HEK293 (cell line): ENCODE measurements around the gene AMBRA1.

ENCODE experiments used
- EGR2 ChIP-seq: fragments of 450-650 bp; formaldehyde crosslinking; IDR thresholded peaks from 2 replicates; pipeline ENCODE4 v1.5.1; 2016; ENCODE audit warnings: low read depth, missing biosample characterization, missing genetic modification characterization
- FEZF1 ChIP-seq: fragments of 450-650 bp; formaldehyde crosslinking; IDR thresholded peaks from 2 replicates; pipeline ENCODE4 v1.5.1; 2016; ENCODE audit warnings: missing biosample characterization, missing genetic modification characterization
- OSR2 ChIP-seq: fragments of 450-650 bp; formaldehyde crosslinking; IDR thresholded peaks from 2 replicates; pipeline ENCODE4 v1.5.1; 2016; ENCODE audit warnings: missing biosample characterization, missing genetic modification characterization
- SP2 ChIP-seq: fragments of 450-650 bp; formaldehyde crosslinking; IDR thresholded peaks from 2 replicates; pipeline ENCODE4 v1.5.1; 2016; ENCODE audit warnings: missing biosample characterization, missing genetic modification characterization
- SP7 ChIP-seq: fragments of 450-650 bp; formaldehyde crosslinking; IDR thresholded peaks from 2 replicates; pipeline ENCODE4 v1.5.1; 2016; ENCODE audit warnings: missing biosample characterization, missing genetic modification characterization
- ZBTB20 ChIP-seq: fragments of 450-650 bp; formaldehyde crosslinking; IDR thresholded peaks from 2 replicates; pipeline ENCODE4 v1.5.1; 2016; ENCODE audit warnings: missing biosample characterization, missing genetic modification characterization
- ZNF26 ChIP-seq: fragments of 450-650 bp; formaldehyde crosslinking; IDR thresholded peaks from 2 replicates; pipeline ENCODE4 v1.5.1; 2016; ENCODE audit warnings: missing biosample characterization, missing genetic modification characterization
- ZNF335 ChIP-seq: fragments of 450-650 bp; formaldehyde crosslinking; conservative IDR thresholded peaks from 2 replicates; pipeline ENCODE4 v1.5.1; 2016; ENCODE audit warnings: missing biosample characterization, missing genetic modification characterization
- ZNF391 ChIP-seq: fragments of 450-650 bp; formaldehyde crosslinking; IDR thresholded peaks from 2 replicates; pipeline ENCODE4 v1.5.1; 2016; ENCODE audit warnings: low read depth, missing biosample characterization, missing genetic modification characterization, borderline replicate concordance
- ZNF449 ChIP-seq: fragments of 450-650 bp; formaldehyde crosslinking; IDR thresholded peaks from 2 replicates; pipeline ENCODE4 v1.5.1; 2017; ENCODE audit warnings: missing biosample characterization, mild to moderate bottlenecking, missing genetic modification characterization, moderate library complexity
- ZNF549 ChIP-seq: fragments of 450-650 bp; IDR thresholded peaks from 2 replicates; pipeline ENCODE4 v1.5.1; 2018; ENCODE audit warnings: missing biosample characterization, missing genetic modification characterization, mild to moderate bottlenecking, inconsistent platforms, moderate library complexity
- ZNF561 ChIP-seq: fragments of 450-650 bp; IDR thresholded peaks from 2 replicates; pipeline ENCODE4 v1.5.1; 2018; ENCODE audit warnings: missing biosample characterization, missing genetic modification characterization, borderline replicate concordance
- ZNF621 ChIP-seq: fragments of 450-650 bp; formaldehyde crosslinking; IDR thresholded peaks from 2 replicates; pipeline ENCODE4 v1.5.1; 2017; ENCODE audit warnings: missing biosample characterization, missing genetic modification characterization
- ZNF664 ChIP-seq: fragments of 450-650 bp; formaldehyde crosslinking; IDR thresholded peaks from 2 replicates; pipeline ENCODE4 v1.5.1; 2016; ENCODE audit warnings: missing biosample characterization, missing genetic modification characterization
- ZNF776 ChIP-seq: fragments of 450-650 bp; formaldehyde crosslinking; IDR thresholded peaks from 2 replicates; pipeline ENCODE4 v1.5.0; 2017; ENCODE audit warnings: missing biosample characterization, missing genetic modification characterization, borderline replicate concordance
- ZNF792 ChIP-seq: fragments of 450-650 bp; formaldehyde crosslinking; IDR thresholded peaks from 2 replicates; pipeline ENCODE4 v1.5.1; 2016; ENCODE audit warnings: missing biosample characterization, missing genetic modification characterization
- ZSCAN16 ChIP-seq: fragments of 450-650 bp; formaldehyde crosslinking; IDR thresholded peaks from 2 replicates; pipeline ENCODE4 v1.5.1; 2016; ENCODE audit warnings: missing biosample characterization, missing genetic modification characterization
- TF ChIP-seq, protein P1 (sequence below): fragments of 450-650 bp; formaldehyde crosslinking; IDR thresholded peaks from 2 replicates; pipeline ENCODE4 v1.5.1; 2016; ENCODE audit warnings: missing biosample characterization, missing genetic modification characterization
- TF ChIP-seq, protein P2 (sequence below): fragments of 450-650 bp; formaldehyde crosslinking; conservative IDR thresholded peaks from 2 replicates; pipeline ENCODE4 v1.5.1; 2016; ENCODE audit warnings: low read depth, missing biosample characterization, missing genetic modification characterization
- TF ChIP-seq, protein P3 (sequence below): fragments of 450-650 bp; formaldehyde crosslinking; optimal IDR thresholded peaks from 2 replicates; pipeline ENCODE3; 2016; ENCODE audit warnings: missing biosample characterization, mild to moderate bottlenecking, missing genetic modification characterization
- TF ChIP-seq, protein P4 (sequence below): fragments of 450-650 bp; formaldehyde crosslinking; IDR thresholded peaks from 2 replicates; pipeline ENCODE4 v1.5.1; 2016; ENCODE audit warnings: missing biosample characterization, missing genetic modification characterization

Gene AMBRA1

GRCh38 chr11:46617134-46617971 lies 23.5 kb upstream of the AMBRA1 start, which contains the start of the genes ATG13 and HARBI1 (continued):
- TF ChIP-seq, protein P1, sequence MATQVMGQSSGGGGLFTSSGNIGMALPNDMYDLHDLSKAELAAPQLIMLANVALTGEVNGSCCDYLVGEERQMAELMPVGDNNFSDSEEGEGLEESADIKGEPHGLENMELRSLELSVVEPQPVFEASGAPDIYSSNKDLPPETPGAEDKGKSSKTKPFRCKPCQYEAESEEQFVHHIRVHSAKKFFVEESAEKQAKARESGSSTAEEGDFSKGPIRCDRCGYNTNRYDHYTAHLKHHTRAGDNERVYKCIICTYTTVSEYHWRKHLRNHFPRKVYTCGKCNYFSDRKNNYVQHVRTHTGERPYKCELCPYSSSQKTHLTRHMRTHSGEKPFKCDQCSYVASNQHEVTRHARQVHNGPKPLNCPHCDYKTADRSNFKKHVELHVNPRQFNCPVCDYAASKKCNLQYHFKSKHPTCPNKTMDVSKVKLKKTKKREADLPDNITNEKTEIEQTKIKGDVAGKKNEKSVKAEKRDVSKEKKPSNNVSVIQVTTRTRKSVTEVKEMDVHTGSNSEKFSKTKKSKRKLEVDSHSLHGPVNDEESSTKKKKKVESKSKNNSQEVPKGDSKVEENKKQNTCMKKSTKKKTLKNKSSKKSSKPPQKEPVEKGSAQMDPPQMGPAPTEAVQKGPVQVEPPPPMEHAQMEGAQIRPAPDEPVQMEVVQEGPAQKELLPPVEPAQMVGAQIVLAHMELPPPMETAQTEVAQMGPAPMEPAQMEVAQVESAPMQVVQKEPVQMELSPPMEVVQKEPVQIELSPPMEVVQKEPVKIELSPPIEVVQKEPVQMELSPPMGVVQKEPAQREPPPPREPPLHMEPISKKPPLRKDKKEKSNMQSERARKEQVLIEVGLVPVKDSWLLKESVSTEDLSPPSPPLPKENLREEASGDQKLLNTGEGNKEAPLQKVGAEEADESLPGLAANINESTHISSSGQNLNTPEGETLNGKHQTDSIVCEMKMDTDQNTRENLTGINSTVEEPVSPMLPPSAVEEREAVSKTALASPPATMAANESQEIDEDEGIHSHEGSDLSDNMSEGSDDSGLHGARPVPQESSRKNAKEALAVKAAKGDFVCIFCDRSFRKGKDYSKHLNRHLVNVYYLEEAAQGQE (tag by site-specific recombination), result no peak
- peak; percentile 86 for TF ChIP-seq ZNF391
- TF ChIP-seq ZNF621 (tag by site-specific recombination), result no peak
- no peak for TF ChIP-seq ZSCAN16
- no peak for TF ChIP-seq ZNF792 (tag by site-specific recombination)
- no peak for TF ChIP-seq FEZF1 (tag by site-specific recombination)
- peak; percentile 67; the same call in 1 of the 2 replicates for TF ChIP-seq SP7
- no peak for TF ChIP-seq ZNF776 (tag by site-specific recombination)
- peak; percentile 80 for TF ChIP-seq ZNF335 (tag by site-specific recombination)
- TF ChIP-seq EGR2 (tag by site-specific recombination), result peak; percentile 28; the same call in 1 of the 2 replicates
- TF ChIP-seq SP2 (tag by site-specific recombination), result peak; percentile 74
- TF ChIP-seq OSR2 (tag by site-specific recombination), result peak; percentile 52
- TF ChIP-seq ZNF561, result peak; percentile 85; the same call in 1 of the 2 replicates
- TF ChIP-seq ZNF449 (tag by site-specific recombination), result peak; percentile 65; the same call in 1 of the 2 replicates
- TF ChIP-seq, protein P2, sequence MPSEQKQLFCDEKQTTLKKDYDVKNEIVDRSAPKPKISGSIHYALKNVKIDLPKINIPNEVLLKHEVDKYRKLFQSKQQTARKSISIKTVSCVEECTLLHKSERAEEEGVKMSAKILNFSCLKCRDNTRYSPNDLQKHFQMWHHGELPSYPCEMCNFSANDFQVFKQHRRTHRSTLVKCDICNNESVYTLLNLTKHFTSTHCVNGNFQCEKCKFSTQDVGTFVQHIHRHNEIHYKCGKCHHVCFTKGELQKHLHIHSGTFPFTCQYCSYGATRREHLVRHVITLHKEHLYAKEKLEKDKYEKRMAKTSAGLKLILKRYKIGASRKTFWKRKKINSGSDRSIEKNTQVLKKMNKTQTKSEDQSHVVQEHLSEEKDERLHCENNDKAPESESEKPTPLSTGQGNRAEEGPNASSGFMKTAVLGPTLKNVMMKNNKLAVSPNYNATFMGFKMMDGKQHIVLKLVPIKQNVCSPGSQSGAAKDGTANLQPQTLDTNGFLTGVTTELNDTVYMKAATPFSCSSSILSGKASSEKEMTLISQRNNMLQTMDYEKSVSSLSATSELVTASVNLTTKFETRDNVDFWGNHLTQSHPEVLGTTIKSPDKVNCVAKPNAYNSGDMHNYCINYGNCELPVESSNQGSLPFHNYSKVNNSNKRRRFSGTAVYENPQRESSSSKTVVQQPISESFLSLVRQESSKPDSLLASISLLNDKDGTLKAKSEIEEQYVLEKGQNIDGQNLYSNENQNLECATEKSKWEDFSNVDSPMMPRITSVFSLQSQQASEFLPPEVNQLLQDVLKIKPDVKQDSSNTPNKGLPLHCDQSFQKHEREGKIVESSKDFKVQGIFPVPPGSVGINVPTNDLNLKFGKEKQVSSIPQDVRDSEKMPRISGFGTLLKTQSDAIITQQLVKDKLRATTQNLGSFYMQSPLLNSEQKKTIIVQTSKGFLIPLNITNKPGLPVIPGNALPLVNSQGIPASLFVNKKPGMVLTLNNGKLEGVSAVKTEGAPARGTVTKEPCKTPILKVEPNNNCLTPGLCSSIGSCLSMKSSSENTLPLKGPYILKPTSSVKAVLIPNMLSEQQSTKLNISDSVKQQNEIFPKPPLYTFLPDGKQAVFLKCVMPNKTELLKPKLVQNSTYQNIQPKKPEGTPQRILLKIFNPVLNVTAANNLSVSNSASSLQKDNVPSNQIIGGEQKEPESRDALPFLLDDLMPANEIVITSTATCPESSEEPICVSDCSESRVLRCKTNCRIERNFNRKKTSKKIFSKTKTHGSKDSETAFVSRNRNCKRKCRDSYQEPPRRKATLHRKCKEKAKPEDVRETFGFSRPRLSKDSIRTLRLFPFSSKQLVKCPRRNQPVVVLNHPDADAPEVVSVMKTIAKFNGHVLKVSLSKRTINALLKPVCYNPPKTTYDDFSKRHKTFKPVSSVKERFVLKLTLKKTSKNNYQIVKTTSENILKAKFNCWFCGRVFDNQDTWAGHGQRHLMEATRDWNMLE (tag by site-specific recombination), result no peak
- TF ChIP-seq ZNF549, result no peak
- TF ChIP-seq, protein P3, sequence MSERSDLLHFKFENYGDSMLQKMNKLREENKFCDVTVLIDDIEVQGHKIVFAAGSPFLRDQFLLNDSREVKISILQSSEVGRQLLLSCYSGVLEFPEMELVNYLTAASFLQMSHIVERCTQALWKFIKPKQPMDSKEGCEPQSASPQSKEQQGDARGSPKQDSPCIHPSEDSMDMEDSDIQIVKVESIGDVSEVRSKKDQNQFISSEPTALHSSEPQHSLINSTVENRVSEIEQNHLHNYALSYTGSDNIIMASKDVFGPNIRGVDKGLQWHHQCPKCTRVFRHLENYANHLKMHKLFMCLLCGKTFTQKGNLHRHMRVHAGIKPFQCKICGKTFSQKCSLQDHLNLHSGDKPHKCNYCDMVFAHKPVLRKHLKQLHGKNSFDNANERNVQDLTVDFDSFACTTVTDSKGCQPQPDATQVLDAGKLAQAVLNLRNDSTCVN (tag by site-specific recombination), result peak; percentile 84
- TF ChIP-seq, protein P4, sequence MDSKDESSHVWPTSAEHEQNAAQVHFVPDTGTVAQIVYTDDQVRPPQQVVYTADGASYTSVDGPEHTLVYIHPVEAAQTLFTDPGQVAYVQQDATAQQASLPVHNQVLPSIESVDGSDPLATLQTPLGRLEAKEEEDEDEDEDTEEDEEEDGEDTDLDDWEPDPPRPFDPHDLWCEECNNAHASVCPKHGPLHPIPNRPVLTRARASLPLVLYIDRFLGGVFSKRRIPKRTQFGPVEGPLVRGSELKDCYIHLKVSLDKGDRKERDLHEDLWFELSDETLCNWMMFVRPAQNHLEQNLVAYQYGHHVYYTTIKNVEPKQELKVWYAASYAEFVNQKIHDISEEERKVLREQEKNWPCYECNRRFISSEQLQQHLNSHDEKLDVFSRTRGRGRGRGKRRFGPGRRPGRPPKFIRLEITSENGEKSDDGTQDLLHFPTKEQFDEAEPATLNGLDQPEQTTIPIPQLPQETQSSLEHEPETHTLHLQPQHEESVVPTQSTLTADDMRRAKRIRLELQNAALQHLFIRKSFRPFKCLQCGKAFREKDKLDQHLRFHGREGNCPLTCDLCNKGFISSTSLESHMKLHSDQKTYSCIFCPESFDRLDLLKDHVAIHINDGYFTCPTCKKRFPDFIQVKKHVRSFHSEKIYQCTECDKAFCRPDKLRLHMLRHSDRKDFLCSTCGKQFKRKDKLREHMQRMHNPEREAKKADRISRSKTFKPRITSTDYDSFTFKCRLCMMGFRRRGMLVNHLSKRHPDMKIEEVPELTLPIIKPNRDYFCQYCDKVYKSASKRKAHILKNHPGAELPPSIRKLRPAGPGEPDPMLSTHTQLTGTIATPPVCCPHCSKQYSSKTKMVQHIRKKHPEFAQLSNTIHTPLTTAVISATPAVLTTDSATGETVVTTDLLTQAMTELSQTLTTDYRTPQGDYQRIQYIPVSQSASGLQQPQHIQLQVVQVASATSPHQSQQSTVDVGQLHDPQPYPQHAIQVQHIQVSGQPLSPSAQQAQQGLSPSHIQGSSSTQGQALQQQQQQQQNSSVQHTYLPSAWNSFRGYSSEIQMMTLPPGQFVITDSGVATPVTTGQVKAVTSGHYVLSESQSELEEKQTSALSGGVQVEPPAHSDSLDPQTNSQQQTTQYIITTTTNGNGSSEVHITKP, result peak; percentile 82
- no peak for TF ChIP-seq ZNF26 (tag by site-specific recombination)
- no peak for TF ChIP-seq ZBTB20 (tag by site-specific recombination)
- TF ChIP-seq ZNF664 (tag by site-specific recombination), result no peak
